GM12874 (cell line): ENCODE data around the gene AMELY.

ENCODE experiments used
- CTCF ChIP-seq: IDR thresholded peaks from 2 replicates; pipeline ENCODE4 v1.5.1; 2011; ENCODE audit warnings: low read depth, mild to moderate bottlenecking, control low read depth, low read length, moderate library complexity; ENCODE audit not compliant: insufficient read depth

AMELY gene

GRCh38 chrY:6895236-6895635, 16.3 kb downstream of the AMELY start:
- no peak for TF ChIP-seq CTCF

- no peak for TF ChIP-seq CTCF
These were observed 17.1 kb downstream of the AMELY start for GRCh38 chrY:6894496-6894895.

- no peak for TF ChIP-seq CTCF
These were observed 62.2 kb downstream of the AMELY start for GRCh38 chrY:6849384-6849783.
